ENCODE data around the gene RGPD4.

Gene RGPD4

DNA sequence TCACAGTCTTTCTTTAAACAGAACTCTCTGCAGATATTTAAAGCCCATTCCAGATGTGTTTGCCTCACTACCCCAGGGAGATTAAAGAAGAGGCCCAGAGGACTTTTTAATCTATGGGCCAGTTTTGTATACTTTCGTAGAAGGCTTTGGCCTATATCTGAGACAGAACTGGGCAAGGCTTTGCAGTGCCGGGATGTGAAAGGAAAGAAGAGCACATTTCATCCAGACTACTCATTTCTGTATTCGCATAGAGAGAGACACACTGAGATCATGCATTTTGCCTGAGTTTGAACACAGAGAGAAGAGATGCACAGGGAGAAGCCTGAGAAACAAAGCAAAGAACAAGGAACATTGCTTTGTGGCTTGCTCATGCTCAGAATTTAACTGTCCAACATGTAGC, 104.7 kb downstream of the RGPD4 start:
- TF ChIP-seq, protein P1, sequence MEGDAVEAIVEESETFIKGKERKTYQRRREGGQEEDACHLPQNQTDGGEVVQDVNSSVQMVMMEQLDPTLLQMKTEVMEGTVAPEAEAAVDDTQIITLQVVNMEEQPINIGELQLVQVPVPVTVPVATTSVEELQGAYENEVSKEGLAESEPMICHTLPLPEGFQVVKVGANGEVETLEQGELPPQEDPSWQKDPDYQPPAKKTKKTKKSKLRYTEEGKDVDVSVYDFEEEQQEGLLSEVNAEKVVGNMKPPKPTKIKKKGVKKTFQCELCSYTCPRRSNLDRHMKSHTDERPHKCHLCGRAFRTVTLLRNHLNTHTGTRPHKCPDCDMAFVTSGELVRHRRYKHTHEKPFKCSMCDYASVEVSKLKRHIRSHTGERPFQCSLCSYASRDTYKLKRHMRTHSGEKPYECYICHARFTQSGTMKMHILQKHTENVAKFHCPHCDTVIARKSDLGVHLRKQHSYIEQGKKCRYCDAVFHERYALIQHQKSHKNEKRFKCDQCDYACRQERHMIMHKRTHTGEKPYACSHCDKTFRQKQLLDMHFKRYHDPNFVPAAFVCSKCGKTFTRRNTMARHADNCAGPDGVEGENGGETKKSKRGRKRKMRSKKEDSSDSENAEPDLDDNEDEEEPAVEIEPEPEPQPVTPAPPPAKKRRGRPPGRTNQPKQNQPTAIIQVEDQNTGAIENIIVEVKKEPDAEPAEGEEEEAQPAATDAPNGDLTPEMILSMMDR (conservative IDR thresholded peaks at IDR 0.05; ENCODE audit: control insufficient read depth, insufficient read depth, low read depth, low read length) = no peak
- H3K4me3 ChIP-seq (ENCODE audit: control insufficient read depth, low read depth, low read length) = no peak overlapping the region
- DNase-seq (ENCODE audit: low read depth) = no peak

DNA sequence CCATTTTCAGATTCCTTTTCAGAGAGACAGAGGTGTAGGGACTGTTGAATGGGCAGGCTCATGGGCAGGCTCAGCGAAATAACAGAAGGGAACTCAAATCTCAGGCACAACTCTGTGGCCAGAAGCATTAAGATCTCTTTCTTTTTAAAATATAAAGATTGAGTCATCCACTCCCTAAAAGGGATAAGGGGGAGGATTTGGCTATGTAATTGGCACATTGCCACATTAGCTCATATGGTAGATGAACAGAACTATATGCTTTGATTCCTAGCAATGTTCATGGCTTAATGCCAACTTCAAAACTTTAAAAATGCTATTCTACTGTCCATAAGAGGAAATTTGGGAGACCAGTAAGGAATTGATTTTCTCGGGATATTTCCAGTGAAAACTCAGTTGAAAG, 105.8 kb downstream of the RGPD4 start:
- peak; percentile 49 for DNase-seq (ENCODE audit: low read depth)
- TF ChIP-seq, protein P1 (conservative IDR thresholded peaks at IDR 0.05; ENCODE audit: control insufficient read depth, insufficient read depth, low read depth, low read length) = no peak
- no peak overlapping the region for H3K4me3 ChIP-seq (ENCODE audit: control insufficient read depth, low read depth, low read length)

DNA sequence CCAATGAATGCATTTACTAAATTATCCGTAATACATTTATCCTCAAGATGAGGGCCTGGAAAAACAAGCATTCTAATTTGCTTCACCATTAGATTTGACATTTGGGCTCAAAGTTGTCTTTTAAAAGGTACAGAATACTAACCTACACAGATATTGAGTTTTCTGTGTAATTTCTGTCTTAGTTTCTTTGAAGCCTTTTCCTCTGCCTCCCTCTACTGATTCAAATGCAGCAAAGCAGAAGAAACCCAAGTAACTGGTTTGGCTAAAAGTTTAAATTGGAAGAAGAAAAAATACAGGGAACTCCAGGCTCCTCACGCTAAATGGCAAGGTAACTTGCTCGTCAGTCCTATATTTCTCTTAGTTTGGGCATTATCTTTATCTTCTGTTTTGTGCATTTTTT, 106.3 kb downstream of the RGPD4 start:
- no peak overlapping the region for H3K4me3 ChIP-seq (ENCODE audit: control insufficient read depth, low read depth, low read length)
- TF ChIP-seq, protein P1 (conservative IDR thresholded peaks at IDR 0.05; ENCODE audit: control insufficient read depth, insufficient read depth, low read depth, low read length) = peak; percentile 42
- DNase-seq (ENCODE audit: low read depth) = peak; percentile 28

DNA sequence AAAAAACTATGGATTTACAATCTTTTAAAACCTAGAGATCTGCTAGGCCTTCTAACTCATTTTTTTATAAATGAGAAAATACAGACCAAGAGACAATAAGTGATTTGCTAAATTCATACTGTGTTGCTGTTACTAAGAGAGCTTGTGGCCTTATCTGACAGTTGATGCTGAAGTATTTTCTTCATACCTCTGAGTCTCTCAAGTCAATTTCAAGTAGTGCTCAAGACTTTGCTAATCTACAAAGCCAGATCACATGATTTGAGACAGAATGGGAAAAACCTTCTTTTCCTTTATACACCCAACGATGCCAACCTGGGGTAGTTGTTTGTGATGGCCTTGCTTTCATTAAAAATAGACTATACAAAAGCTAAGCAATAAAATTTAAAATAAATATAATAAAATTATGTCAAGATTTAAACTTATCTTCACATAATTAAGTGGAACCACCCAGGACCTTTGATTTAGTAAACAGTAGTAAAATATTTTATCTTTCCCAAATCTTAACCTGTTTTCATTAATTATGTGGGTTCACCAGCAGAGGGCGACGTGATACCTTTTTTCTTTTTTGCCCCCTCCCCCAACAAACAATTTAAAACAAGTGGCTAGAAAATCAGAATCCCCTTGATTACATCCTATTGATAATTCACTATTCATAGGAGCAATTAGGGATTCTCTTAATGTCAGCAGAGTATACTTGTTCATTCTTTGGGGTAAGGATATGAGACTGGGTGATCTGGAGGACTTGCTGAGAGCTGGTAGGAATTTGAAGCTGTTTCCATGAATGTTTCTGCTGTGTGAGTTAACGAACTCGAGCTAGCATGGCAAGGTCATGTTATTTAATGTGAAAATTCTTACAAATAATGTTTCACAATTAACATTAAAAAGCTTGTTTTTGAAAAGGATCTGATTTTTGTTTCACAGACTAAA, 110.0 kb downstream of the RGPD4 start:
- H3K4me3 ChIP-seq (ENCODE audit: control insufficient read depth, low read depth, low read length) = no peak overlapping the region
- DNase-seq (ENCODE audit: low read depth) = peak; percentile 8
- TF ChIP-seq, protein P1 (conservative IDR thresholded peaks at IDR 0.05; ENCODE audit: control insufficient read depth, insufficient read depth, low read depth, low read length) = peak; percentile 41

Data from fibroblast of mammary gland (primary cell).